Choroid plexus epithelial cell (primary cell): ENCODE data around the gene CSF1.
A peak's percentile ranks its signal among the peaks of the same experiment; 100 is the strongest.

Experiments used
- DNase-seq: peaks from one replicate; pipeline ENCODE4 v3.0.0-alpha.2; 2010; ENCODE audit warnings: low read depth
- H3K4me3 ChIP-seq: 2 replicates; pipeline ENCODE4 v1.5.1; 2011; ENCODE audit warnings: low read depth, mild to moderate bottlenecking, control low read depth, low read length, moderate library complexity
- CTCF ChIP-seq: conservative IDR thresholded peaks from 2 replicates; pipeline ENCODE4 v1.5.1; 2011; ENCODE audit warnings: low read depth, mild to moderate bottlenecking, control low read depth, inconsistent platforms, low read length, moderate library complexity

Gene CSF1

DNA sequence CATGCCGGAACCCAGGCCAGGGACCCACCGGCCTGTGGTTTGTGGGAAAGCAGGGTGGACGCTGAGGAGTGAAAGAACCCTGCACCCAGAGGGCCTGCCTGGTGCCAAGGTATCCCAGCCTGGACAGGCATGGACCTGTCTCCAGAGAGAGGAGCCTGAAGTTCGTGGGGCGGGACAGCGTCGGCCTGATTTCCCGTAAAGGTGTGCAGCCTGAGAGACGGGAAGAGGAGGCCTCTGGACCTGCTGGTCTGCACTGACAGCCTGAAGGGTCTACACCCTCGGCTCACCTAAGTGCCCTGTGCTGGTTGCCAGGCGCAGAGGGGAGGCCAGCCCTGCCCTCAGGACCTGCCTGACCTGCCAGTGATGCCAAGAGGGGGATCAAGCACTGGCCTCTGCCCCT is 18.5 kb downstream of the CSF1 start:
- no peak for TF ChIP-seq CTCF
- no peak overlapping the region for H3K4me3 ChIP-seq
- no peak for DNase-seq

DNA sequence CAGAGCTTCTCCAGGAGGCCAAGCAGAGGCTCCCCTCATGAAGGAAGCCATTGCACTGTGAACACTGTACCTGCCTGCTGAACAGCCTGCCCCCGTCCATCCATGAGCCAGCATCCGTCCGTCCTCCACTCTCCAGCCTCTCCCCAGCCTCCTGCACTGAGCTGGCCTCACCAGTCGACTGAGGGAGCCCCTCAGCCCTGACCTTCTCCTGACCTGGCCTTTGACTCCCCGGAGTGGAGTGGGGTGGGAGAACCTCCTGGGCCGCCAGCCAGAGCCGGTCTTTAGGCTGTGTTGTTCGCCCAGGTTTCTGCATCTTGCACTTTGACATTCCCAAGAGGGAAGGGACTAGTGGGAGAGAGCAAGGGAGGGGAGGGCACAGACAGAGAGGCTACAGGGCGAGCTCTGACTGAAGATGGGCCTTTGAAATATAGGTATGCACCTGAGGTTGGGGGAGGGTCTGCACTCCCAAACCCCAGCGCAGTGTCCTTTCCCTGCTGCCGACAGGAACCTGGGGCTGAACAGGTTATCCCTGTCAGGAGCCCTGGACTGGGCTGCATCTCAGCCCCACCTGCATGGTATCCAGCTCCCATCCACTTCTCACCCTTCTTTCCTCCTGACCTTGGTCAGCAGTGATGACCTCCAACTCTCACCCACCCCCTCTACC is 19.1 kb downstream of the CSF1 start:
- no peak for DNase-seq
- no peak overlapping the region for H3K4me3 ChIP-seq
- TF ChIP-seq CTCF: no peak

GRCh38 chr1:109930252-109930993 is 19.8 kb downstream of the CSF1 start:
- DNase-seq: no peak
- no peak for TF ChIP-seq CTCF
- H3K4me3 ChIP-seq: no peak overlapping the region

GRCh38 chr1:109931189-109931731 is 20.6 kb downstream of the CSF1 start:
- H3K4me3 ChIP-seq: no peak overlapping the region
- DNase-seq: peak; percentile 87
- TF ChIP-seq CTCF: no peak

DNA sequence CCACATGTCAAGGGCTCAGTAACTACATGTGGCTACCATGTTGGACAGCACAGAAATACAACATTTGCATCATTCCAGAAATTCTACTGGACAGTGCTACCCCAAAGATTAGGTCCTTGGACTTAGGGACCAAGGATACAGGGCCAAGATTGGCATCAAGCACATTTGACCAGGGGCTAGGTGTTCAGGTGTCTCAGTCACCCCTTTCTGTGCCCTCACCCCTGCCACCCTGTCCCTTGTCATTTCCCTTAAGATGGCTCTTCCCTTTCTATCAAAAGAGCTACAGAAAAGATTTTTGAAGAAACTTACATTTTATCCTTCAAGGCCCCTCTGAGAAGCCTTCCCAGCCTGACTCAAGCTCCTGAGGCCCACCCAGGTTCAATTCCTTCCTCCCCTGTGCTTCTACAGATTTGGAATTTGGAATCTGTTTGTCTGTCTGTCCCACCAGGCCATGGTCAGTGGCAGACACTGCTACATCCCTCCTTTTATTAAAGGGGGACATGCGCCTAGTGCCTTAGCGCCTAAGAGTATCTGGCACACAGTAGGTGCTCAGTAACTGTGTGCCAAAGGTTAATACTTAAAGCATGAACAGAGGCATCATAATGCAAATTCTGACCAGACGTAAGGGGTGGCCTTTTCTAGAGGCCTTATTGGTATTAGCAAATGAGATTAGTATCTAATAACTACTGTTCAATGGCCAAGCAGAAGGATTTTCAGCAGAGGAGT is 21.4 kb downstream of the CSF1 start:
- no peak for DNase-seq
- no peak for TF ChIP-seq CTCF
- no peak overlapping the region for H3K4me3 ChIP-seq

- TF ChIP-seq CTCF: no peak
- no peak overlapping the region for H3K4me3 ChIP-seq
- DNase-seq: no peak
Observed at GRCh38 chr1:109932679-109933078, 22.0 kb downstream of the CSF1 start.
